PC-9 (cell line): Measurements from ENCODE around the gene CMIP.

Experiments
- EZH2 ChIP-seq: fragments of 200-600 bp; sonication (generic); IDR thresholded peaks from 2 replicates; pipeline ENCODE4 v1.8.0; 2017; ENCODE audit warnings: antibody characterized with exemption, low read depth
- TF ChIP-seq, protein P1 (sequence below): fragments of 200-600 bp; sonication (generic); conservative IDR thresholded peaks from 2 replicates; pipeline ENCODE4 v1.6.1; 2017; ENCODE audit warnings: mixed run types, antibody characterized with exemption, mild to moderate bottlenecking, moderate library complexity

DNA sequence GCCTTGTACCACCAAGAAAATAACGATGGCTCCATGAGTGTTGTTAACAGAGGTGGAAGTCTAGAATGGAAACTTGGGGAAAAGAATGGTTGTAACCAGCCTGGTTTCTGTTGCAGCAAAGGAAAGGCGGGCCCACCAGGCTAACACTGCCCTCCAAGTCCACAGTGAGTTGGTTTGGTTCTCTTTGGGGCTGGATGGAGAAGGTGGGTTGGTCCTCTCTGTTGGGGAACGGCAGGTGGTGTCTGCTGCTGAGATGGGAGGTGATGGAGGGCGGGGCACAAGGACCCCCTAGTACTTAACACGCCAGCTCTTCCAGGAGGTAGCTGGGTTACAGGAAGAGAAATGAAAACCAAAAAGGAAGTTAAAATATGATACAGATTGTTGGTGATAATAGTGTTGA, 257.9 kb downstream of the CMIP start:
- TF ChIP-seq, protein P1, sequence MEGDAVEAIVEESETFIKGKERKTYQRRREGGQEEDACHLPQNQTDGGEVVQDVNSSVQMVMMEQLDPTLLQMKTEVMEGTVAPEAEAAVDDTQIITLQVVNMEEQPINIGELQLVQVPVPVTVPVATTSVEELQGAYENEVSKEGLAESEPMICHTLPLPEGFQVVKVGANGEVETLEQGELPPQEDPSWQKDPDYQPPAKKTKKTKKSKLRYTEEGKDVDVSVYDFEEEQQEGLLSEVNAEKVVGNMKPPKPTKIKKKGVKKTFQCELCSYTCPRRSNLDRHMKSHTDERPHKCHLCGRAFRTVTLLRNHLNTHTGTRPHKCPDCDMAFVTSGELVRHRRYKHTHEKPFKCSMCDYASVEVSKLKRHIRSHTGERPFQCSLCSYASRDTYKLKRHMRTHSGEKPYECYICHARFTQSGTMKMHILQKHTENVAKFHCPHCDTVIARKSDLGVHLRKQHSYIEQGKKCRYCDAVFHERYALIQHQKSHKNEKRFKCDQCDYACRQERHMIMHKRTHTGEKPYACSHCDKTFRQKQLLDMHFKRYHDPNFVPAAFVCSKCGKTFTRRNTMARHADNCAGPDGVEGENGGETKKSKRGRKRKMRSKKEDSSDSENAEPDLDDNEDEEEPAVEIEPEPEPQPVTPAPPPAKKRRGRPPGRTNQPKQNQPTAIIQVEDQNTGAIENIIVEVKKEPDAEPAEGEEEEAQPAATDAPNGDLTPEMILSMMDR = no peak
- TF ChIP-seq EZH2 = no peak
